ENCODE results near the gene GRK6. TPM values are rescaled to one million over a fixed set of nuclear protein-coding genes. Genes with fewer than 3 reads are reported as not detected.

Gene GRK6
- polyA plus RNA-seq, 1 of the 3 experiments (the other 2 are of a cell fraction), result 39.5 TPM

GRCh38 chr5:177487144-177487543, 60.7 kb downstream of the GRK6 start:
- Histone ChIP-seq H3K27me3 (ENCODE audit: insufficient read depth) (no peaks in the 10 kb centered on the region), H3K79me2 (ENCODE audit: insufficient read depth) (peaks cover 25% of the 10 kb centered on the region; the same call in 1 of the 2 replicates), H2AFZ (ENCODE audit: low read depth) (no peak overlapping the region), H3F3A (replicated peaks; ENCODE audit: insufficient read depth) (peaks cover 50% of the 10 kb centered on the region), H3K9me3 (no peaks in the 10 kb centered on the region), H3K4me2 (no peak overlapping the region), H3K9me2 (no peaks in the 10 kb centered on the region), H3K27ac (ENCODE audit: low read depth in 2 of 2, low read length in 1 of 2) (no peak overlapping the region), H3K9ac (no peak overlapping the region), H3K4me1 (ENCODE audit: control insufficient read depth in 1 of 2, insufficient read depth in 2 of 2, low read depth in 1 of 2, low read length in 1 of 2) (peaks cover 0 to 30% of the 10 kb centered on the region in 2 experiments; a peak in 1 of 4 replicates), H3K4me3 (ENCODE audit: low read depth in 2 of 2, low read length in 1 of 2) (no peak overlapping the region), H4K20me1 (ENCODE audit: insufficient read depth) (peaks cover 61% of the 10 kb centered on the region), H3K36me3 (replicated peaks in 1 of 2; ENCODE audit: control insufficient read depth in 1 of 2, insufficient read depth in 2 of 2, low read length in 1 of 2) (peaks cover 53 to 62% of the 10 kb centered on the region in 2 experiments)
- TF ChIP-seq RAD21 (IDR thresholded peaks at IDR 0.05; ENCODE audit: low read length) (no peak), POLR2AphosphoS5 (IDR thresholded peaks at IDR 0.05; ENCODE audit: low read depth, low read length) (0 out of 2 replicates have a peak, but pooled peaks have one; percentile 15), USF1 (IDR thresholded peaks at IDR 0.05; ENCODE audit: borderline replicate concordance, low read depth) (0 out of 2 replicates have a peak, but pooled peaks have one; percentile 46), ELF1 (IDR thresholded peaks at IDR 0.05) (no peak), TCF12 (IDR thresholded peaks at IDR 0.05) (no peak), RXRA (IDR thresholded peaks at IDR 0.05; ENCODE audit: borderline replicate concordance, low read depth) (no peak)
- ChIA-PET POLR2A (no interaction called here), CTCF (interaction anchor here (0.7 to 20.3 kb wide), 3 partner anchors 8 to 97 kb away, joined by 3 to 201 read pairs (median 5); partner anchors contain the start of gene PDLIM7)
- WGBS (ENCODE audit: low lambda C conversion rate), result 92% methylated on average over 7 of the region's 8 CpGs
- no peak for DNase-seq

- TF ChIP-seq SMC3 (IDR thresholded peaks at IDR 0.05; ENCODE audit: low read depth, low read length) (peak; percentile 16; the same call in 1 of the 2 replicates), JUND (IDR thresholded peaks at IDR 0.05) (no peak), RFX5 (IDR thresholded peaks at IDR 0.05; ENCODE audit: low read length) (no peak), FOSL2 (IDR thresholded peaks at IDR 0.05; ENCODE audit: borderline replicate concordance, low read depth) (no peak), TAF1 (IDR thresholded peaks at IDR 0.05; ENCODE audit: borderline replicate concordance, low read depth, low read length) (no peak), RAD21 (IDR thresholded peaks at IDR 0.05; ENCODE audit: low read length) (peak; percentile 45), SIN3A (IDR thresholded peaks at IDR 0.05; ENCODE audit: borderline replicate concordance, low read depth, low read length) (no peak)
- WGBS (ENCODE audit: low lambda C conversion rate), result 95% methylated on average over 12 of the region's 15 CpGs
- no peak overlapping the region for H3K4me2 ChIP-seq
- no peak overlapping the region for H3K4me3 ChIP-seq (ENCODE audit: low read depth in 2 of 2, low read length in 1 of 2)
- H3K4me1 ChIP-seq (ENCODE audit: control insufficient read depth in 1 of 2, insufficient read depth in 2 of 2, low read depth in 1 of 2, low read length in 1 of 2), result peaks cover 6 to 28% of the 10 kb centered on the region in 2 experiments; a peak in 2 of 4 replicates
- H3K9me3 ChIP-seq, result no peaks in the 10 kb centered on the region
- no peaks in the 10 kb centered on the region for H3K9me2 ChIP-seq
- peaks cover 66% of the 10 kb centered on the region for H4K20me1 ChIP-seq (ENCODE audit: insufficient read depth)
- H3K79me2 ChIP-seq (ENCODE audit: insufficient read depth), result peaks cover 34% of the 10 kb centered on the region
- ChIA-PET CTCF (interaction anchor here (1.1 to 3.3 kb wide), 5 partner anchors 9 to 34 kb away, joined by 3 to 23 read pairs (median 5); partner anchors contain the start of gene DBN1), POLR2A (no interaction called here)
- H3K27ac ChIP-seq (ENCODE audit: low read depth in 2 of 2, low read length in 1 of 2), result no peak overlapping the region
- H3K27me3 ChIP-seq (ENCODE audit: insufficient read depth), result no peaks in the 10 kb centered on the region
- H2AFZ ChIP-seq (ENCODE audit: low read depth), result no peak overlapping the region
- no peak overlapping the region for H3K9ac ChIP-seq
- DNase-seq, result peak; percentile 48
- H3F3A ChIP-seq (replicated peaks; ENCODE audit: insufficient read depth), result peaks cover 41% of the 10 kb centered on the region
- H3K36me3 ChIP-seq (replicated peaks in 1 of 2; ENCODE audit: control insufficient read depth in 1 of 2, insufficient read depth in 2 of 2, low read length in 1 of 2), result peaks cover 59 to 70% of the 10 kb centered on the region in 2 experiments
Measured at GRCh38 chr5:177487975-177488374, 61.5 kb downstream of the GRK6 start.
